Lower leg skin (tissue), 3 donors: Measurements from ENCODE around the gene ABCA8.

Source experiments
- POLR2A ChIP-seq, 2 donors: fragments of 450-650 bp; IDR thresholded peaks; one replicate each; pipeline ENCODE4 v1.6.1; 2016 to 2017; ENCODE audit warnings: antibody characterized with exemption in 2 of 2, mild to moderate bottlenecking in 1 of 2, moderate library complexity in 1 of 2
- TF ChIP-seq, protein P1 (sequence below), 3 donors: fragments of 450-650 bp; IDR thresholded peaks; one replicate each; pipeline ENCODE4 v1.5.1; 2016; ENCODE audit warnings: antibody characterized with exemption in 3 of 3, mild to moderate bottlenecking in 3 of 3, moderate library complexity in 2 of 3

DNA sequence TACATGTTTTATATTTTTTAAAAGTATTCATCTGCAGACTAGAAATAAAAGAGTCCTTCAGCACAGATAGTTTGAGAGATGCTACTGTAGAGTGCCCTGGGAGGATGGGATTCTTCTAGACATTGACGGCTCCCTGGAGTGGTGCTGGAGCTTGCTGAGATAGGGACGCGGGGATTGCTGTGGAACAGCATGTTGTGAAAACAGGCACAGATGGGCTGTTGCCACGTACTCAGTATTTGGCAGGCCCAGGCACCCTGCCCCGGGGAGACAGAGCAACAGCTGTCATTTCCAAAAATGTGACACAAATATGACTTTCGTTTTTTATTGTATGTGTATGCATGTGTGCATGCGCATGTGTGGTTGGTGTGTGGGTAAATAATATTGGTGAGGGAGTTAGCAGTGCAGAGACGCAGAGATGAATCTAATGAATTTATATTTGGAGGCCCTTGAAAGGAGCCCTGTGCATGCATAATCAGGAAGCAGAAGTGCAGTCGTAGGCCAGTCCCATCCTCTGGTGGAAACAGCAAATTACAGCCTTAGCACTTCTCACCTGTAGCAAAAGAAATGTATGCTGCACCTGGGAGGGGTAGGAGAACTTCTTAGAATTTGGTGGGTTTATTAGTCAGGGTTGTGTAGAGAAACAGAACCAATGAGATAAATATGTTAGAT lies 6.2 kb upstream of the ABCA8 start:
- TF ChIP-seq, protein P1, sequence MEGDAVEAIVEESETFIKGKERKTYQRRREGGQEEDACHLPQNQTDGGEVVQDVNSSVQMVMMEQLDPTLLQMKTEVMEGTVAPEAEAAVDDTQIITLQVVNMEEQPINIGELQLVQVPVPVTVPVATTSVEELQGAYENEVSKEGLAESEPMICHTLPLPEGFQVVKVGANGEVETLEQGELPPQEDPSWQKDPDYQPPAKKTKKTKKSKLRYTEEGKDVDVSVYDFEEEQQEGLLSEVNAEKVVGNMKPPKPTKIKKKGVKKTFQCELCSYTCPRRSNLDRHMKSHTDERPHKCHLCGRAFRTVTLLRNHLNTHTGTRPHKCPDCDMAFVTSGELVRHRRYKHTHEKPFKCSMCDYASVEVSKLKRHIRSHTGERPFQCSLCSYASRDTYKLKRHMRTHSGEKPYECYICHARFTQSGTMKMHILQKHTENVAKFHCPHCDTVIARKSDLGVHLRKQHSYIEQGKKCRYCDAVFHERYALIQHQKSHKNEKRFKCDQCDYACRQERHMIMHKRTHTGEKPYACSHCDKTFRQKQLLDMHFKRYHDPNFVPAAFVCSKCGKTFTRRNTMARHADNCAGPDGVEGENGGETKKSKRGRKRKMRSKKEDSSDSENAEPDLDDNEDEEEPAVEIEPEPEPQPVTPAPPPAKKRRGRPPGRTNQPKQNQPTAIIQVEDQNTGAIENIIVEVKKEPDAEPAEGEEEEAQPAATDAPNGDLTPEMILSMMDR (IDR thresholded peaks at IDR 0.05) = no peak
- TF ChIP-seq POLR2A (IDR thresholded peaks at IDR 0.05) = no peak
